ENCODE results near the gene GAGE12G.
"Not testable (repeated sequence)": the region's sequence is repeated elsewhere in the genome, so short reads cannot be mapped to it uniquely, and the experiment has no call there.

- TF ChIP-seq, protein P1, sequence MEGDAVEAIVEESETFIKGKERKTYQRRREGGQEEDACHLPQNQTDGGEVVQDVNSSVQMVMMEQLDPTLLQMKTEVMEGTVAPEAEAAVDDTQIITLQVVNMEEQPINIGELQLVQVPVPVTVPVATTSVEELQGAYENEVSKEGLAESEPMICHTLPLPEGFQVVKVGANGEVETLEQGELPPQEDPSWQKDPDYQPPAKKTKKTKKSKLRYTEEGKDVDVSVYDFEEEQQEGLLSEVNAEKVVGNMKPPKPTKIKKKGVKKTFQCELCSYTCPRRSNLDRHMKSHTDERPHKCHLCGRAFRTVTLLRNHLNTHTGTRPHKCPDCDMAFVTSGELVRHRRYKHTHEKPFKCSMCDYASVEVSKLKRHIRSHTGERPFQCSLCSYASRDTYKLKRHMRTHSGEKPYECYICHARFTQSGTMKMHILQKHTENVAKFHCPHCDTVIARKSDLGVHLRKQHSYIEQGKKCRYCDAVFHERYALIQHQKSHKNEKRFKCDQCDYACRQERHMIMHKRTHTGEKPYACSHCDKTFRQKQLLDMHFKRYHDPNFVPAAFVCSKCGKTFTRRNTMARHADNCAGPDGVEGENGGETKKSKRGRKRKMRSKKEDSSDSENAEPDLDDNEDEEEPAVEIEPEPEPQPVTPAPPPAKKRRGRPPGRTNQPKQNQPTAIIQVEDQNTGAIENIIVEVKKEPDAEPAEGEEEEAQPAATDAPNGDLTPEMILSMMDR (IDR thresholded peaks at IDR 0.05) = not testable (repeated sequence)
- TF ChIP-seq POLR2A (IDR thresholded peaks at IDR 0.05) = not testable (repeated sequence)
Measured at GRCh38 chrX:49589196-49589595, 19.0 kb downstream of the GAGE12G start, which contains the start of gene GAGE2A.

Measured in body of pancreas (tissue), 4 donors.